ENCODE data around the gene CDKL1. TPM values are rescaled to one million over a fixed set of nuclear protein-coding genes. Genes with fewer than 3 reads are reported as not detected.

The CDKL1 gene
- total RNA-seq, 2 experiments from 2014 or later = 12.1 to 13.7 TPM

DNA sequence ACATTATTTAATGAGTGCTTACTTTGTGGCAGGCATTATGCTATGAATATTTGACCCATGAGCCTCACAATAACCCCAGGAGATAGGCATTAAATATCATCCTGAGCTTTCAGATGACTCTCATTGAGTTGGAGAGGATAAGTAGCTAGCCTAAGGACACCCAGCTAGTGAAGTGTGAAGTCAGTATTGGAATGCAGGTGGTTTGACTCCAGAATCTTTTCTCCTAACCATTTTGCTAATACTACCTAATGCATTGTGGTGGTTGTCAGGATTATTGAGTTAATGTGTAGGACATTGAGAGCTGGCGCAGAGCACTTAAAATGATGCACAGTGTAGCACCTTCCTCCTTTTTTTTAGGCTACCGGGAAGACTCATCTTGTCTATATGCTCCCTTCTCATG is 3.8 kb upstream of the CDKL1 start:
- Mint-ChIP-seq H3K4me1 (peaks cover 19% of the 10 kb centered on the region), H3K4me3 (no peak overlapping the region), H3K27ac (no peak overlapping the region), H3K27me3 (peaks cover 4% of the 10 kb centered on the region), H3K9me3 (no peaks in the 10 kb centered on the region), H3K36me3 (peaks cover 2% of the 10 kb centered on the region)
- DNase-seq (no peak), ATAC-seq (ENCODE audit: low read depth) (no peak)
- POLR2A ChIA-PET = interaction anchor here (0.6 kb wide), 1 partner anchor 223 kb away, joined by 3 read pairs; no protein-coding TSS in a partner anchor

DNA sequence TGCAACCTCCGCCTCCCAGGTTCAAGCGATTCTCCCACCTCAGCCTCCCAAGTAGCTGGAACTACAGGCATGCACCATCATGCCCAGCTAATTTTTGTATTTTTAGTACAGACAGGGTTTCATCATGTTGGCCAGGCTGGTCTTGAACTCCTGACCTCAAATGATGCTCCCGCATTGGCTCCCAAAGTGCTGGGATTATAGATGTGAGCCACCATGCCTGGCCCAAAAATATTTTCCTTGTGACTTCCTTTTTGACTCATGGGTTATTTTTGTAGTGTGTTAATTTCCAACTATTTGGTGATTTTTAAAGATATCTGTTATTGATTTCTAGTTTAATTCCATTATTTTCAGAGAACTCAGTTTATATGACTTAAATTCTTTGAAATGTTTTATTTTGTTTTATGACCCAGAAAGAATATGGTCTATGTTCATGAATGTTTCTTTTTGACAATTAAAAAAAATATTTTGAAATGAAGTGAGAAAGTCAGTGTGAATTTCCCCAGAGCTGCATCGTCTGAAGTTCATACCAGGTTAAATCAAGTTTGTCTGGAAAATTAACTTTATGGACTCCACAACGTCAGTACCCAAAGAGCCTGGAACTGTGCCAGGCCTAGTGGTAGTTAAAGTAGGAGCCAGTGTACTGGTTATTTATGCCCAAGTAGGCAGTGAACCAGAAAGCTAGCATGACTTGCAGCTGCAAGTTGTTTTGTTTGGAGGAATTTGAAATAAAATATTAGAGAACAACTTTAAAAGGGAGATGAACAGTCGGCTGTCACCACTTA is 2.8 kb upstream of the CDKL1 start:
- POLR2A ChIA-PET = no interaction called here
- ATAC-seq (ENCODE audit: low read depth) (no peak), DNase-seq (no peak)
- Mint-ChIP-seq H3K27ac (no peak overlapping the region), H3K27me3 (peaks cover 4% of the 10 kb centered on the region), H3K36me3 (peaks cover 2% of the 10 kb centered on the region), H3K4me1 (peaks cover 19% of the 10 kb centered on the region), H3K4me3 (no peak overlapping the region), H3K9me3 (no peaks in the 10 kb centered on the region)

DNA sequence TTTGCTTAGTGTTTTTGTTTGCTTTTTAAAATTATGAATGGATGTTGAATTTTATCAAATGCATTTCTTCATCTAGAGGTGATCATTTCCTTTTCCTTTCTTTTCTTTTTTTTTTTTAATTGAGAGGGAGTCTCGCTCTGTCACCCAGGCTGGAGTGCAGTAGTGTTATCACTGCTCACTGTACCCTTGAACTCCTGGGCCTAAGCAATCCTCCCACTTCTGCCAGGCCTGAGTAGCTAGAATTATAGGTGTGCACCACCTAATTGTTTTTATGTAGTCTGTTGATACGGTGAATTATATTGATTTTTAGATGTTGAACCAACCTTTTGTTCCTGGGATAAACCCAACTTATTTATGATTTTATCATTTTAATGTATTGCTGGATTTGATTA is 1.5 kb upstream of the CDKL1 start:
- Mint-ChIP-seq H3K36me3 (peaks cover 2% of the 10 kb centered on the region), H3K4me3 (no peak overlapping the region), H3K4me1 (peaks cover 19% of the 10 kb centered on the region), H3K27ac (no peak overlapping the region), H3K27me3 (peaks cover 4% of the 10 kb centered on the region), H3K9me3 (no peaks in the 10 kb centered on the region)
- ATAC-seq (ENCODE audit: low read depth) = no peak
- POLR2A ChIA-PET = no interaction called here
- DNase-seq = no peak

DNA sequence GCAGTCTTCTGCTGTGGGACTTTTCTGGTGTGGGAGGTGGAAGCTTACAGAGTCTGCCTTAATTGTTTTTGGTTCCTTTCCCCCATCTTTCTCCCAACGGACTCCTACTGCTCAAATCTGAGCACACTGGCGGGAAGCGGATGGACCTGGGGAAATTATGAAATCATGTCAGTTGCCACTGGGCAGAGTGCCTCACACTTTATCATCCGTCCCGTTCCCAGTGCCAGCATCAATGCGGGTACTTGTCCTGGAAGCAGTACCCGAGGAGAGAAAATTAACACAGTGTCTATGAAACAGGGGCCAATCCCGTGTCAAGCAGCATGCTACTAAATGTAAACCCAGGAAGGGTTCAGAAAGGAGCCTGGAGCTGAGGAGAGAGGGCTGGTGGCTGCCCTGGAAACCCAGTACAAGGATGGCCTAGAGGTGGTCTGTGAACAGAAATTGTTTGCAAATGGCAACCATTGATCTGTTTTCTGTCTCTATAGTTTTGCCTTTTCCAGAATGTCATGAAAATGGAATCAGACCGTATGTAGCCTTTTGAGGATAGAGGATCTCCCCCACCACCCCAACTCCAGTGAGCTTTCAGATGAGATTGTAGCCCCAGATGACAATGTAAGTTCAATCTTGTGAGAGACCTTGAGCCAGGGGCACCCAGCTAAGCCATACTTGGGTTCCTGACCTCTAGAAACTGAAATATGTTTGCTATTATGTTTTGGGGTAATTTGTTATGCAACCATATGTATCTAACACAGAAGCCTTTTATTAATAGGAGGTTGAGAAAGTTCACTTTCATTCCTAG is 908 bp upstream of the CDKL1 start:
- Mint-ChIP-seq H3K4me3 (peak overlapping the region; percentile 83), H3K9me3 (no peaks in the 10 kb centered on the region), H3K4me1 (peaks cover 17% of the 10 kb centered on the region), H3K27ac (peak overlapping the region; percentile 10), H3K36me3 (peaks cover 2% of the 10 kb centered on the region), H3K27me3 (peaks cover 4% of the 10 kb centered on the region)
- no peak for DNase-seq
- POLR2A ChIA-PET = interaction anchor here (1.2 kb wide), 1 partner anchor 34 kb away, joined by 4 read pairs; no protein-coding TSS in a partner anchor
- no peak for ATAC-seq (ENCODE audit: low read depth)

DNA sequence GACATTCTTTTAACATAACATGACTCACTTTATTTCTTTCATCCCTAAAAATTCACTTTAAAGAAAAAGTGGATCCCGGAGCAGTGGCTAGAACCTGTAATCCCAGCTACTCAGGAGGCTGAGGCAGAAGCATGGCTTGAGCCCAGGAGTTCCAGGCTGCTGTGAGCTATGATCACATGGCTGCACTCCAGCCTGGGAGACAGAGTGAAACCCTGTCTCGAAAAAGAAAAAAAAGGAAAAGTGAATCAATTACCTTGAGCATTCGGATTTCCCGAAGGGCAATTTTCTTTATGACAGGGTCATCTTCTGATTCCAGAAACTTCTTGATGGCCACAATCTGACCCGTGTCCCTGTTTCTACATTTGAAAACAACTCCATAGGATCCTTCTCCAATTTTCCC is 1.2 kb downstream of the CDKL1 start:
- H3K27ac Mint-ChIP-seq = no peak overlapping the region
- H3K36me3 Mint-ChIP-seq = peaks cover 2% of the 10 kb centered on the region
- POLR2A ChIA-PET = no interaction called here
- ATAC-seq (ENCODE audit: low read depth) = no peak
- no peaks in the 10 kb centered on the region for H3K9me3 Mint-ChIP-seq
- DNase-seq = no peak
- no peak overlapping the region for H3K4me3 Mint-ChIP-seq
- peaks cover 4% of the 10 kb centered on the region for H3K27me3 Mint-ChIP-seq
- H3K4me1 Mint-ChIP-seq = peaks cover 17% of the 10 kb centered on the region

DNA sequence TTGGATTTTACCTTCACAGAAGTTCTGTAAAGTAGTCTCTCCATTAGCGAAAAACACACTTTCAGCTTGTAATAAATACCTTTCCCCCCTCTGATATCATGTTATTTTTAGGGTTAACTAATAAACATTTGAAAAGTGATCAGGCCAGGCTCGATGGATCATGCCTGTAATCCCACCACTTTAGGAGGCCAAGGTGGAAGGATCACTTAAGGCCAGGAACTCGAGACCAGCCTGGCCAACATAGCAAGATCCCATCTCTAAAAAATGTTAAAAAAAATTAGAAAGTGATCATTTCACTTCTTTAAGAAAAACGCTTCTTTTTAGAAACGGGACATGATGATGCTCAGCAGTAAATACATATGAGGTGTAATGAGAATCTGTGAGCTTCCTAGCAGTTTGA is 2.0 kb downstream of the CDKL1 start:
- ATAC-seq (ENCODE audit: low read depth) (no peak), DNase-seq (no peak)
- peaks cover 2% of the 10 kb centered on the region for H3K36me3 Mint-ChIP-seq
- POLR2A ChIA-PET = interaction anchor here (0.6 kb wide), 1 partner anchor 133 kb away, joined by 3 read pairs; no protein-coding TSS in a partner anchor
- H3K27ac Mint-ChIP-seq = no peak overlapping the region
- H3K27me3 Mint-ChIP-seq = peaks cover 4% of the 10 kb centered on the region
- no peak overlapping the region for H3K4me3 Mint-ChIP-seq
- no peaks in the 10 kb centered on the region for H3K9me3 Mint-ChIP-seq
- peaks cover 17% of the 10 kb centered on the region for H3K4me1 Mint-ChIP-seq

DNA sequence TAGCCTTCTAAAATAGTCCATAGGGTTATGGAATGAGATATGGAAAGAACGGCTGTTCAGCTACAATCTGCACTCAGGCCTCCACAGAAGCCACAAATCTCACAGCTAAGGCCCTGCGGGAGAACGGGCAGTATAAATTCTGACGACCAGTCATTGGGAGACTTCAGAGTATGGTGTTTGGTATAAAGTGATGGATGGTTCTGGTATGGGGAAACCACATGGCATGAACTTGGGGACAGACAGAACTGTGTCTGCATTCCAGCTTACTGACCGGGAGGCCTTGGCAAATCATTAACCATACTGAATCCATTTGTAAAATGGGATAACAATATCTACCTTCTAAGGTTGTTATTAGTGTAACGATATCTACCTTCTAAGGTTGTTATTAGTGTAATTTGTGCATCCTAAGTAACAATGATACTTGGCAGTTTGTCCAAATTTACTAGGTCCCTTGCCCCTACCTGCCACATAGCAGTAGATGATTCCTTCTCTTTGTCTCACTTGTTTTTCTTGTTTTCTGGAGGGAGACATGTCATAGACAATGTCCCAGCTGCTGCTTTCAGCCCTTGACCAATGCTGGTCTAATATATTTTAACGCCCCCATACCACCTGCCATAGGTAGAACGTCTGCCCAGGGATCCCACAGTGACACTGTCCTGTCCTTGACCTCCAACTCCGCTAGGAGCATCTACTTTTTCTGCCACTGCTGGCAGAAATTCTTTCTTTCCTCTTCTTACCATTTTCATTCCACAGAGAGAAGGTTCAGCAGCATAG is 6.8 kb downstream of the CDKL1 start:
- Mint-ChIP-seq H3K27me3 (peaks cover 2% of the 10 kb centered on the region), H3K36me3 (no peaks in the 10 kb centered on the region), H3K4me3 (no peak overlapping the region), H3K27ac (no peak overlapping the region), H3K4me1 (no peaks in the 10 kb centered on the region), H3K9me3 (no peaks in the 10 kb centered on the region)
- DNase-seq = no peak
- POLR2A ChIA-PET = no interaction called here
- ATAC-seq (ENCODE audit: low read depth) = no peak

DNA sequence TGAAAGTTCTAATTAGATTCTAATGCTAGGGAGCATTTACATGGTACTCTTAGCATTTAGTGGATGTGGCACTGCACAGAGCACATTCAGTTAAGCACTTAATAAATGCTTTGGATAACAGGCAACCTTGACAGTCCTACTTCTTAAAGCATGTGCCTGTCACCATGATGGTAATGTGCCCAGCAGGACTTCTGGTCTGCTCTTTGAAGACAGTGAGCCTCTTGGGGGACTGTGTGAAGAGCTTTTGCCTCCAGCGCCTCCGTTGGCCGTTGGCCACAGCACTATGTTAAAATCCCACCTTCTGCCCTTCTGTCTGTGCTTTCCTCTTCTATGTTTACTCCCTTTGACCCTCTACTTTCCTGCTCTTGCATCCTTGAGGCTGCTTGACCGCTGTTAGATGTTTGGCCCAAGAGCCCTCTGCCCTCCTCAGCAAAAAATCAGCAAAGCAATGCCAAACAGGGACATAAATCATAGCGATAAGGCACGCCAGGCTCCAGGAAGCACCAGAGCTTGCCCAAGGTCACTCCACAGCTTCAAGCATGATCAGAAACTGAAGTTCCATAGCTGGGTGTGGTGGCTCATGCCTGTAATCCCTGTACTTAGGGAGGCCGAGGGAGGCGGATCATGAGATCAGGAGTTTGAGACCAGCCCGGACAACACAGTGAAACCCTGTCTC is 8.3 kb downstream of the CDKL1 start:
- no peaks in the 10 kb centered on the region for H3K4me1 Mint-ChIP-seq
- ATAC-seq (ENCODE audit: low read depth) (no peak), DNase-seq (no peak)
- H3K4me3 Mint-ChIP-seq = no peak overlapping the region
- H3K9me3 Mint-ChIP-seq = no peaks in the 10 kb centered on the region
- H3K27ac Mint-ChIP-seq = no peak overlapping the region
- POLR2A ChIA-PET = no interaction called here
- H3K36me3 Mint-ChIP-seq = no peaks in the 10 kb centered on the region
- H3K27me3 Mint-ChIP-seq = peaks cover 4% of the 10 kb centered on the region

DNA sequence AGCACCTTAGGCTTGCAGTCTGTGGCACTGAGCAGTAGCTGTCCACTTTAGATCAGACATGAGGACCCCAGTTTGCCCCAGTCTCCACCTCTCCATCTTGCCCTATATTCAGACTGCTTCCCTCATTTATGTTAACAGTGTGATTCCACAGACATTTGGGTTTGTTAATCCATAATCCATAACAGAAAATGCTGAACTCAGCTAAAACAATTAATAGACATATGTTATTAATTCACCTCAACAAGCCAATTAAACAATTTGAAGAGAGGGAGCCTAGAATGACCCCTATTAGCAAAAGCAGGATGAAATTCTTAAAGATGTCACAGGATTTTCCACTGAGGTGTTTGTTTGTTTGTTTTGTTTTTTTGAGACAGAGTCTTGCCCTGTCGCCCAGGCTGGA is 9.1 kb downstream of the CDKL1 start:
- Mint-ChIP-seq H3K4me1 (no peaks in the 10 kb centered on the region), H3K4me3 (no peak overlapping the region), H3K27ac (no peak overlapping the region), H3K27me3 (peaks cover 4% of the 10 kb centered on the region), H3K9me3 (no peaks in the 10 kb centered on the region), H3K36me3 (no peaks in the 10 kb centered on the region)
- DNase-seq (no peak), ATAC-seq (ENCODE audit: low read depth) (no peak)
- POLR2A ChIA-PET = no interaction called here

DNA sequence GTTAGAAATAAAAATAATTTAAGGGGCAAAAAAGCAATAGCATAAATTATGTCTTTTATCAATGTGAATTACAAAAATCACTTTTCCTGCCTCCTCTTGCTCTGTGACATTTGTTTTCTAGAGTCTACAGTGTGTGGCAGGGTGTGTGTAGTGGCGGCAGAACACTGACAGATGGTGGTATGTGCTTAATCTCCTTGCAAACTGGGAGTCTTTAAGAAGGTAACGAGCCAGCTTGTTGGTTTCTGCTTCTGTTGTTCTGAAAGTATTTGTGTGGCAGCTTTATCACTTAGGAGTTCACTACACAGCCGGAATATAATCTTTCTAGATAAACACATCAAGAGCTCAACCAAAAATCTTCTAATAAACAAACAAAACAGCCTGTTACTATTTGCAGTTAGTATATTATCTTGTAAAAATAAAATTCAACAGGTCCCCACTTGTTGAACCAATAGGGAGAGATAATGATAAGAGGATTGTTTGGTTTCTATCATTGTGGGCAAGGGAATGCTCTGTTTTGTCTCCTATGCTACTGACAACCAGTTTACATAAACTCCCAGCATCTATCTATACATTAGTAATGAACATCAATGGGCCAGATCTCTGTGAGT is 13.0 kb downstream of the CDKL1 start:
- Mint-ChIP-seq H3K9me3 (no peaks in the 10 kb centered on the region), H3K27ac (no peak overlapping the region), H3K36me3 (no peaks in the 10 kb centered on the region), H3K27me3 (peaks cover 4% of the 10 kb centered on the region), H3K4me3 (no peak overlapping the region), H3K4me1 (no peaks in the 10 kb centered on the region)
- POLR2A ChIA-PET = interaction anchor here (0.7 kb wide), 1 partner anchor 10 kb away, joined by 4 read pairs; no protein-coding TSS in a partner anchor
- ATAC-seq (ENCODE audit: low read depth) (no peak), DNase-seq (no peak)

DNA sequence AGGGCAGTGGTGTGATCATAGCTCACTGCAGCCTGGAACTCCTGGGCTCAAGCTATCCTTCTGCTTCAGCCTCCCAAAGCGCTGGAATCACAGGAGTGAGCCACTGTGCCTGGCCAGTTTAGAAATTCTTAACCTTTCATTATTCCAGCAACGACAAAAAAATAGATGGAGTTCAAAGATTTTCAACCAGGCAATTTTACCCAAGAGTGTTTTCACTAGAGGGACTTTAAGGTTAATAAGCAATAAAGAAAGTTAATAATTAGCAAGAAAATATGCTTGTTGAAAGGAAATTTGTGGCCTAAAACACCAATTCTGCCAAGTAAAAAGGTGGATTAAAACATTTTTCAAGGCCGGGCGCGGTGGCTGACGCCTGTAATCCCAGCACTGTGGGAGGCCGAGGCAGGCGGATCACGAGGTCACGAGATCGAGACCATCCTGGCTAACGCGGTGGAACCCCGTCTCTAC is 14.8 kb downstream of the CDKL1 start:
- Mint-ChIP-seq H3K9me3 (no peaks in the 10 kb centered on the region), H3K36me3 (no peaks in the 10 kb centered on the region), H3K4me3 (no peak overlapping the region), H3K4me1 (no peaks in the 10 kb centered on the region), H3K27ac (no peak overlapping the region), H3K27me3 (peaks cover 4% of the 10 kb centered on the region)
- ATAC-seq (ENCODE audit: low read depth) (no peak), DNase-seq (no peak)
- POLR2A ChIA-PET = no interaction called here

DNA sequence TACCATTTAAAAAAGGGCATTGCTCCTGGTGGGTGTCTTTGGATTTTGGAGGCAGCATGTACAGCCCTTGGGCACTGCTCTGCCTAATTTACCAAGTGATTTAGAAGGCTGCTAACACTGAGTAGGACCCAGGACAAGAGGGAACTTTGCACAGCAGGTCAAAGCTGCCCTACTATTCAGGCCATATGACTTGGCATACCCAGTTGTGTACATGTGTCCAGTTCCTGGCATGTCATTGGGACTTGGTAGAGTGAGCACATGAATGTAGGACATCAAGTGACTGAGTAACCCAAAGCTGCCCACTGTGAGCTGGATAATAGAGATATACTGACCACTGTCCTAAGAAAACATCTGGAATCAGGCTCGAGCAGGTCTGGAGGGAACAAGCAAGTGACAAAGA is 15.7 kb downstream of the CDKL1 start:
- no peaks in the 10 kb centered on the region for H3K9me3 Mint-ChIP-seq
- no peak for ATAC-seq (ENCODE audit: low read depth)
- no peaks in the 10 kb centered on the region for H3K36me3 Mint-ChIP-seq
- POLR2A ChIA-PET = no interaction called here
- H3K4me1 Mint-ChIP-seq = no peaks in the 10 kb centered on the region
- no peak for DNase-seq
- H3K4me3 Mint-ChIP-seq = no peak overlapping the region
- peaks cover 2% of the 10 kb centered on the region for H3K27me3 Mint-ChIP-seq
- H3K27ac Mint-ChIP-seq = no peak overlapping the region

Measured in activated naive CD8-positive, alpha-beta T cell treated with anti-CD3 and anti-CD28 coated beads, Interleukin-2, amount 10 ng/mL, durations not matched to agents 7 days and 5 days (primary cell).